ENCODE results near the gene BCLAF3.

DNA sequence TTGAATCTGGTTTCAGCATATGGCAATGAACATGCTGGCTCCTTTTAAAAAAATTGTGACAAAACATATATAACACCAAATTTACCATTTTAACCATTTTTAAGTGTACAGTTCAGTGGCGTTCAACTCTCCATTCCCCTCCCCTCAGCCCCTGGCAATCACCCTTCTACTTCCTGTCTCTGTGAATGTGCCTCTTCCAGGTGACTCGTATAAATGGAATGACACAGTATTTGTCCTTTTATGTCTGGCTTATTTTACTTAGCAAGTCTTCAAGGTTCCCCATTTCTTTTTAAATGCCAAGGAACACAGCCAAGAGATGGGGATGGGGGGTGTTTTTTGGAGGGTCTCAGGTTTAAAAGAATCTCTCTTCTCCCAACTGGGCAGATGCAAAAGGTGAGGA is 35.4 kb upstream of the BCLAF3 start:
- no peak for TF ChIP-seq POLR2AphosphoS5 (IDR thresholded peaks at IDR 0.05; ENCODE audit: low read depth, low read length)
- TF ChIP-seq POLR2A (IDR thresholded peaks at IDR 0.05; ENCODE audit: low read depth, low read length), result no peak
- TF ChIP-seq TAF1 (IDR thresholded peaks at IDR 0.05; ENCODE audit: borderline replicate concordance, low read depth, low read length), result no peak
